ENCODE results near the gene USH2A. TPM values are rescaled to one million over a fixed set of nuclear protein-coding genes. Genes with fewer than 3 reads are reported as not detected.

The USH2A gene
- total RNA-seq, 1 experiment from 2014 or later, result not detected

DNA sequence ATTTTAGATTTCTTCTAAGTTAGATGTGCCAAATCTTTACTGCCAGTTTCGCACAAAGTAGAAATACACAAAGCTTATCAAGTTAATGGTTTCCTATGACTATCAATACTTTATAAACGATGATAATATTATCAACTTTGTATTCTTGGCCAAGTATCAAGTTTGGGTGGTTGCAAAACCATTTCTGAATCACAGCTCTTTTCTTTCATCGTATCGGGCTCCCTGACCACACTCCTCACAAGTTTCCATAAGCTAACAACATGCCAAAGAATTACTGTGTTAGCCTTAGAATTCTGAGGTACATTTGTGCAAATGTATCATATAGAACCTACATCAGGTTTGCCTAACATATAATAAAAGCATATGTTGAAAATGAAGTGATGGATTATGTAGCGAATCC is 545.1 kb downstream of the USH2A start:
- Histone ChIP-seq H3K27ac (ENCODE audit: low read depth, low read length) (no peak overlapping the region), H3K4me3 (replicated peaks in 1 of 2; ENCODE audit: low read depth in 1 of 2, low read length in 2 of 2) (no peak overlapping the region), H3K4me2 (ENCODE audit: low read length) (no peak overlapping the region), H3K79me2 (ENCODE audit: insufficient read depth, low read length) (no peaks in the 10 kb centered on the region), H4K20me1 (ENCODE audit: insufficient read depth) (no peaks in the 10 kb centered on the region), H3K9ac (ENCODE audit: low read length) (no peak overlapping the region), H3K36me3 (ENCODE audit: control insufficient read depth in 1 of 2, insufficient read depth in 2 of 2, low read length in 2 of 2) (no peaks in the 10 kb centered on the region), H2AFZ (ENCODE audit: low read depth, low read length, poor library complexity, severe bottlenecking) (no peak overlapping the region), H3K9me2 (ENCODE audit: insufficient read depth) (no peaks in the 10 kb centered on the region), H3K4me1 (ENCODE audit: control insufficient read depth in 1 of 2, insufficient read depth in 2 of 2, low read length in 2 of 2) (no peaks in the 10 kb centered on the region), H3K9me3 (ENCODE audit: control insufficient read depth in 1 of 2, insufficient read depth in 1 of 2, low read depth in 1 of 2, low read length in 2 of 2) (no peaks in the 10 kb centered on the region), H3K27me3 (ENCODE audit: insufficient read depth, low read length) (no peaks in the 10 kb centered on the region)
- POLR2A ChIA-PET, result no interaction called here
- intact Hi-C loops (cut with micrococcal nuclease), result no loop called here
- no peak for DNase-seq (ENCODE audit: low read depth, low spot score)
- CTCF ChIA-PET, result no interaction called here
- no TSS peak for BruUV-seq (replicated peaks)
- ATAC-seq, result no peak
- RAD21 ChIA-PET (ENCODE audit: low non-redundant PET in 1 of 2, low total read pairs in 2 of 2, uncharacterized antibody in 2 of 2, unreplicated experiment in 2 of 2), result no interaction called here
- TF ChIP-seq EZH2 (IDR thresholded peaks at IDR 0.05) (no peak), JUND (IDR thresholded peaks at IDR 0.05) (no peak), ZNF274 (IDR thresholded peaks at IDR 0.05; ENCODE audit: low read depth, low read length) (no peak), ELF1 (IDR thresholded peaks at IDR 0.05; ENCODE audit: borderline replicate concordance, low read depth) (no peak), SRF (IDR thresholded peaks at IDR 0.05; ENCODE audit: low read depth) (no peak), POLR2A (IDR thresholded peaks at IDR 0.05; ENCODE audit: borderline replicate concordance, extremely low read depth, insufficient read depth, insufficient read length) (no peak), POLR2AphosphoS5 (IDR thresholded peaks at IDR 0.05; ENCODE audit: low read depth, low read length) (no peak), SIN3A (IDR thresholded peaks at IDR 0.05; ENCODE audit: low read depth) (no peak), SP1 (IDR thresholded peaks at IDR 0.05; ENCODE audit: low read depth) (no peak), RAD21 (IDR thresholded peaks at IDR 0.05; ENCODE audit: low read depth) (no peak), CBX3 (IDR thresholded peaks at IDR 0.05; ENCODE audit: low read depth) (no peak), YY1 (IDR thresholded peaks at IDR 0.05; ENCODE audit: extremely low read depth, insufficient replicate concordance, low read depth, low read length) (no peak), FOSL1 (IDR thresholded peaks at IDR 0.05; ENCODE audit: low read depth) (no peak), EZH2phosphoT487 (IDR thresholded peaks at IDR 0.05; ENCODE audit: borderline replicate concordance) (no peak), ZFX (IDR thresholded peaks at IDR 0.05) (no peak), CEBPB (IDR thresholded peaks at IDR 0.05; ENCODE audit: low read depth) (no peak)
- TF ChIP-seq, protein P1, sequence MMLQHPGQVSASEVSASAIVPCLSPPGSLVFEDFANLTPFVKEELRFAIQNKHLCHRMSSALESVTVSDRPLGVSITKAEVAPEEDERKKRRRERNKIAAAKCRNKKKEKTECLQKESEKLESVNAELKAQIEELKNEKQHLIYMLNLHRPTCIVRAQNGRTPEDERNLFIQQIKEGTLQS (IDR thresholded peaks at IDR 0.05), result no peak
- TF ChIP-seq, protein P2, sequence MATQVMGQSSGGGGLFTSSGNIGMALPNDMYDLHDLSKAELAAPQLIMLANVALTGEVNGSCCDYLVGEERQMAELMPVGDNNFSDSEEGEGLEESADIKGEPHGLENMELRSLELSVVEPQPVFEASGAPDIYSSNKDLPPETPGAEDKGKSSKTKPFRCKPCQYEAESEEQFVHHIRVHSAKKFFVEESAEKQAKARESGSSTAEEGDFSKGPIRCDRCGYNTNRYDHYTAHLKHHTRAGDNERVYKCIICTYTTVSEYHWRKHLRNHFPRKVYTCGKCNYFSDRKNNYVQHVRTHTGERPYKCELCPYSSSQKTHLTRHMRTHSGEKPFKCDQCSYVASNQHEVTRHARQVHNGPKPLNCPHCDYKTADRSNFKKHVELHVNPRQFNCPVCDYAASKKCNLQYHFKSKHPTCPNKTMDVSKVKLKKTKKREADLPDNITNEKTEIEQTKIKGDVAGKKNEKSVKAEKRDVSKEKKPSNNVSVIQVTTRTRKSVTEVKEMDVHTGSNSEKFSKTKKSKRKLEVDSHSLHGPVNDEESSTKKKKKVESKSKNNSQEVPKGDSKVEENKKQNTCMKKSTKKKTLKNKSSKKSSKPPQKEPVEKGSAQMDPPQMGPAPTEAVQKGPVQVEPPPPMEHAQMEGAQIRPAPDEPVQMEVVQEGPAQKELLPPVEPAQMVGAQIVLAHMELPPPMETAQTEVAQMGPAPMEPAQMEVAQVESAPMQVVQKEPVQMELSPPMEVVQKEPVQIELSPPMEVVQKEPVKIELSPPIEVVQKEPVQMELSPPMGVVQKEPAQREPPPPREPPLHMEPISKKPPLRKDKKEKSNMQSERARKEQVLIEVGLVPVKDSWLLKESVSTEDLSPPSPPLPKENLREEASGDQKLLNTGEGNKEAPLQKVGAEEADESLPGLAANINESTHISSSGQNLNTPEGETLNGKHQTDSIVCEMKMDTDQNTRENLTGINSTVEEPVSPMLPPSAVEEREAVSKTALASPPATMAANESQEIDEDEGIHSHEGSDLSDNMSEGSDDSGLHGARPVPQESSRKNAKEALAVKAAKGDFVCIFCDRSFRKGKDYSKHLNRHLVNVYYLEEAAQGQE (IDR thresholded peaks at IDR 0.05; ENCODE audit: low read depth), result no peak
- TF ChIP-seq, protein P3, sequence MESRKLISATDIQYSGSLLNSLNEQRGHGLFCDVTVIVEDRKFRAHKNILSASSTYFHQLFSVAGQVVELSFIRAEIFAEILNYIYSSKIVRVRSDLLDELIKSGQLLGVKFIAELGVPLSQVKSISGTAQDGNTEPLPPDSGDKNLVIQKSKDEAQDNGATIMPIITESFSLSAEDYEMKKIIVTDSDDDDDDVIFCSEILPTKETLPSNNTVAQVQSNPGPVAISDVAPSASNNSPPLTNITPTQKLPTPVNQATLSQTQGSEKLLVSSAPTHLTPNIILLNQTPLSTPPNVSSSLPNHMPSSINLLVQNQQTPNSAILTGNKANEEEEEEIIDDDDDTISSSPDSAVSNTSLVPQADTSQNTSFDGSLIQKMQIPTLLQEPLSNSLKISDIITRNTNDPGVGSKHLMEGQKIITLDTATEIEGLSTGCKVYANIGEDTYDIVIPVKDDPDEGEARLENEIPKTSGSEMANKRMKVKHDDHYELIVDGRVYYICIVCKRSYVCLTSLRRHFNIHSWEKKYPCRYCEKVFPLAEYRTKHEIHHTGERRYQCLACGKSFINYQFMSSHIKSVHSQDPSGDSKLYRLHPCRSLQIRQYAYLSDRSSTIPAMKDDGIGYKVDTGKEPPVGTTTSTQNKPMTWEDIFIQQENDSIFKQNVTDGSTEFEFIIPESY (IDR thresholded peaks at IDR 0.05; ENCODE audit: extremely low read depth, insufficient replicate concordance, low read length), result no peak
- TF ChIP-seq, protein P4, sequence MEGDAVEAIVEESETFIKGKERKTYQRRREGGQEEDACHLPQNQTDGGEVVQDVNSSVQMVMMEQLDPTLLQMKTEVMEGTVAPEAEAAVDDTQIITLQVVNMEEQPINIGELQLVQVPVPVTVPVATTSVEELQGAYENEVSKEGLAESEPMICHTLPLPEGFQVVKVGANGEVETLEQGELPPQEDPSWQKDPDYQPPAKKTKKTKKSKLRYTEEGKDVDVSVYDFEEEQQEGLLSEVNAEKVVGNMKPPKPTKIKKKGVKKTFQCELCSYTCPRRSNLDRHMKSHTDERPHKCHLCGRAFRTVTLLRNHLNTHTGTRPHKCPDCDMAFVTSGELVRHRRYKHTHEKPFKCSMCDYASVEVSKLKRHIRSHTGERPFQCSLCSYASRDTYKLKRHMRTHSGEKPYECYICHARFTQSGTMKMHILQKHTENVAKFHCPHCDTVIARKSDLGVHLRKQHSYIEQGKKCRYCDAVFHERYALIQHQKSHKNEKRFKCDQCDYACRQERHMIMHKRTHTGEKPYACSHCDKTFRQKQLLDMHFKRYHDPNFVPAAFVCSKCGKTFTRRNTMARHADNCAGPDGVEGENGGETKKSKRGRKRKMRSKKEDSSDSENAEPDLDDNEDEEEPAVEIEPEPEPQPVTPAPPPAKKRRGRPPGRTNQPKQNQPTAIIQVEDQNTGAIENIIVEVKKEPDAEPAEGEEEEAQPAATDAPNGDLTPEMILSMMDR (IDR thresholded peaks at IDR 0.05 in 2 of 3, conservative IDR thresholded peaks at IDR 0.05 in 1 of 3; ENCODE audit: borderline replicate concordance in 1 of 3, insufficient read depth in 1 of 3, low read depth in 2 of 3, low read length in 2 of 3), result no peak

All from HCT116 (cell line).